ENCODE measurements around the gene HERC6. TPM values are rescaled to one million over a fixed set of nuclear protein-coding genes. Genes with fewer than 3 reads are reported as not detected.
"Not testable (repeated sequence)": the region's sequence is repeated elsewhere in the genome, so short reads cannot be mapped to it uniquely, and the experiment has no call there.

Gene HERC6
- polyA plus RNA-seq, 1 donor from 2014 or later, result 0.33 TPM

GRCh38 chr4:88429401-88429800, 50.7 kb downstream of the HERC6 start:
- no peaks in the 10 kb centered on the region for H3K79me2 ChIP-seq (replicated peaks; ENCODE audit: insufficient read depth, low read length)
- H4K20me1 ChIP-seq (ENCODE audit: insufficient read depth), result no peaks in the 10 kb centered on the region
- H3K27ac ChIP-seq (ENCODE audit: low read length), result no peak overlapping the region
- H3K4me3 ChIP-seq (ENCODE audit: low read length), result no peak overlapping the region
- no peak overlapping the region for H2AFZ ChIP-seq (ENCODE audit: low read depth, low read length)
- no peak overlapping the region for H3K9ac ChIP-seq (ENCODE audit: low read length)
- no peaks in the 10 kb centered on the region for H3K9me3 ChIP-seq (ENCODE audit: low read length)
- H3K27me3 ChIP-seq (ENCODE audit: insufficient read depth, low read depth, low read length), result no peaks in the 10 kb centered on the region
- H3K36me3 ChIP-seq (ENCODE audit: insufficient read depth, low read length), result no peaks in the 10 kb centered on the region
- TF ChIP-seq REST (IDR thresholded peaks at IDR 0.05; ENCODE audit: borderline replicate concordance) (no peak), MXI1 (conservative IDR thresholded peaks at IDR 0.05; ENCODE audit: poor library complexity, severe bottlenecking) (no peak), POLR2AphosphoS5 (IDR thresholded peaks at IDR 0.05) (no peak), RAD21 (conservative IDR thresholded peaks at IDR 0.05) (no peak), EP300 (conservative IDR thresholded peaks at IDR 0.05; ENCODE audit: poor library complexity, severe bottlenecking) (no peak), TAF1 (IDR thresholded peaks at IDR 0.05; ENCODE audit: low read depth) (no peak), EZH2 (IDR thresholded peaks at IDR 0.05; ENCODE audit: borderline replicate concordance, insufficient read depth, low read length, poor library complexity, severe bottlenecking) (no peak), SMC3 (conservative IDR thresholded peaks at IDR 0.05; ENCODE audit: poor library complexity) (no peak)
- TF ChIP-seq, protein P1, sequence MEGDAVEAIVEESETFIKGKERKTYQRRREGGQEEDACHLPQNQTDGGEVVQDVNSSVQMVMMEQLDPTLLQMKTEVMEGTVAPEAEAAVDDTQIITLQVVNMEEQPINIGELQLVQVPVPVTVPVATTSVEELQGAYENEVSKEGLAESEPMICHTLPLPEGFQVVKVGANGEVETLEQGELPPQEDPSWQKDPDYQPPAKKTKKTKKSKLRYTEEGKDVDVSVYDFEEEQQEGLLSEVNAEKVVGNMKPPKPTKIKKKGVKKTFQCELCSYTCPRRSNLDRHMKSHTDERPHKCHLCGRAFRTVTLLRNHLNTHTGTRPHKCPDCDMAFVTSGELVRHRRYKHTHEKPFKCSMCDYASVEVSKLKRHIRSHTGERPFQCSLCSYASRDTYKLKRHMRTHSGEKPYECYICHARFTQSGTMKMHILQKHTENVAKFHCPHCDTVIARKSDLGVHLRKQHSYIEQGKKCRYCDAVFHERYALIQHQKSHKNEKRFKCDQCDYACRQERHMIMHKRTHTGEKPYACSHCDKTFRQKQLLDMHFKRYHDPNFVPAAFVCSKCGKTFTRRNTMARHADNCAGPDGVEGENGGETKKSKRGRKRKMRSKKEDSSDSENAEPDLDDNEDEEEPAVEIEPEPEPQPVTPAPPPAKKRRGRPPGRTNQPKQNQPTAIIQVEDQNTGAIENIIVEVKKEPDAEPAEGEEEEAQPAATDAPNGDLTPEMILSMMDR (IDR thresholded peaks at IDR 0.05; ENCODE audit: poor library complexity, severe bottlenecking), result no peak
- no peak overlapping the region for H3K4me2 ChIP-seq (ENCODE audit: low read length)
- no peaks in the 10 kb centered on the region for H3K9me2 ChIP-seq (ENCODE audit: insufficient read depth, low read length)
- no peaks in the 10 kb centered on the region for H3F3A ChIP-seq (ENCODE audit: insufficient read depth, low read length, poor library complexity, severe bottlenecking)

DNA sequence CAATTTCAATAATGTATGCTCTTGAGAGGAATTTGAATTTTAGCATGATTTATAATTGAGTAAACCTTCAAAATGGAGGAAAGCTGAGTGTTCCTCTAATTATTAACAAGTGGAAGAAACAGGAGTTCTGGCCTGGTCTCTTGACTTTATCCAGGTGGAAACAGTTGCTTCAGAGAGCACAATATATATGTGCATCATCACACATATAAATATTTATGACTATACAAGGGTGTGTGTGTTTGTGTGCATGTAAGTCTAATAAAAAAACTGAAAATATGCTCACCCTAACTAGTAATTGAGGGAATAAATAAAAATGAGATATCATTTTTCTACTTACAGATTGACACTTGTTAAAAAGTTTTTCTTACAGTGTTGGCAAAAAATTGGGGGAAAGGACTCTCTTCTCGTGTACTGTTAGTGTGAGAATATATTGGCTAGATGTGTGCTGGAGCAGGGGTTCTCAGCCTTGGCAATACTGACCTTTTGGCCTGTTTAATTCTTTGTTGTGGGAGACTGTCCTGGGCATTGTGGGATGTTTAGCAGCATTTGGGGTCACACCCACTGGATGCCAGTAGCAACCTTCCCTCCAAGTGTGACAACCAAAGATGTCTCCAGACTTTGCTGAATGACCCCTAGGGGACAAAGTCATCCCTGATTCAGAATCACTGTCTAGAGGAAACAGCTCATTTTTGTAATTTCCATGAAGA, 57.5 kb downstream of the HERC6 start:
- no peaks in the 10 kb centered on the region for H4K20me1 ChIP-seq (ENCODE audit: insufficient read depth)
- no peaks in the 10 kb centered on the region for H3K9me3 ChIP-seq (ENCODE audit: low read length)
- no peaks in the 10 kb centered on the region for H3F3A ChIP-seq (ENCODE audit: insufficient read depth, low read length, poor library complexity, severe bottlenecking)
- no peak overlapping the region for H2AFZ ChIP-seq (ENCODE audit: low read depth, low read length)
- no peak overlapping the region for H3K9ac ChIP-seq (ENCODE audit: low read length)
- no peaks in the 10 kb centered on the region for H3K27me3 ChIP-seq (ENCODE audit: insufficient read depth, low read depth, low read length)
- TF ChIP-seq SMC3 (conservative IDR thresholded peaks at IDR 0.05; ENCODE audit: poor library complexity) (no peak), REST (IDR thresholded peaks at IDR 0.05; ENCODE audit: borderline replicate concordance) (no peak), EZH2 (IDR thresholded peaks at IDR 0.05; ENCODE audit: borderline replicate concordance, insufficient read depth, low read length, poor library complexity, severe bottlenecking) (no peak), POLR2AphosphoS5 (IDR thresholded peaks at IDR 0.05) (no peak), RAD21 (conservative IDR thresholded peaks at IDR 0.05) (no peak), MXI1 (conservative IDR thresholded peaks at IDR 0.05; ENCODE audit: poor library complexity, severe bottlenecking) (no peak), TAF1 (IDR thresholded peaks at IDR 0.05; ENCODE audit: low read depth) (no peak), EP300 (conservative IDR thresholded peaks at IDR 0.05; ENCODE audit: poor library complexity, severe bottlenecking) (no peak)
- TF ChIP-seq, protein P1 (IDR thresholded peaks at IDR 0.05; ENCODE audit: poor library complexity, severe bottlenecking), result no peak
- no peaks in the 10 kb centered on the region for H3K9me2 ChIP-seq (ENCODE audit: insufficient read depth, low read length)
- H3K36me3 ChIP-seq (ENCODE audit: insufficient read depth, low read length), result no peaks in the 10 kb centered on the region
- no peaks in the 10 kb centered on the region for H3K79me2 ChIP-seq (replicated peaks; ENCODE audit: insufficient read depth, low read length)
- H3K4me3 ChIP-seq (ENCODE audit: low read length), result no peak overlapping the region
- H3K27ac ChIP-seq (ENCODE audit: low read length), result no peak overlapping the region
- no peak overlapping the region for H3K4me2 ChIP-seq (ENCODE audit: low read length)

GRCh38 chr4:88437873-88438272, 59.2 kb downstream of the HERC6 start:
- H4K20me1 ChIP-seq (ENCODE audit: insufficient read depth); H3K9ac ChIP-seq (ENCODE audit: low read length); H3K9me2 ChIP-seq (ENCODE audit: insufficient read depth, low read length); H3K36me3 ChIP-seq (ENCODE audit: insufficient read depth, low read length); H2AFZ ChIP-seq (ENCODE audit: low read depth, low read length); H3K4me3 ChIP-seq (ENCODE audit: low read length); H3K79me2 ChIP-seq (replicated peaks; ENCODE audit: insufficient read depth, low read length); H3K4me2 ChIP-seq (ENCODE audit: low read length); H3K27ac ChIP-seq (ENCODE audit: low read length); H3K27me3 ChIP-seq (ENCODE audit: insufficient read depth, low read depth, low read length); H3K9me3 ChIP-seq (ENCODE audit: low read length); H3F3A ChIP-seq (ENCODE audit: insufficient read depth, low read length, poor library complexity, severe bottlenecking): not testable (repeated sequence)

Measured in neural cell (in vitro differentiated cells).